Ishikawa (cell line): ENCODE data around the gene CSPG5.

Experiments used
- CEBPB ChIP-seq: IDR thresholded peaks from 2 replicates; pipeline ENCODE4 v1.6.1; 2012
- CREB1 ChIP-seq: IDR thresholded peaks from 2 replicates; pipeline ENCODE4 v1.6.1; 2012; ENCODE audit warnings: low read depth
- EGR1 ChIP-seq: IDR thresholded peaks from 2 replicates; pipeline ENCODE4 v1.6.1; 2012
- EP300 ChIP-seq: IDR thresholded peaks from 2 replicates; pipeline ENCODE4 v1.6.1; 2012; ENCODE audit warnings: borderline replicate concordance
- FOXM1 ChIP-seq: IDR thresholded peaks from 2 replicates; pipeline ENCODE4 v1.6.1; 2012; ENCODE audit warnings: low read depth, borderline replicate concordance
- NFIC ChIP-seq: IDR thresholded peaks from 2 replicates; pipeline ENCODE4 v1.6.1; 2012
- RAD21 ChIP-seq: IDR thresholded peaks from 2 replicates; pipeline ENCODE4 v1.6.1; 2012; ENCODE audit warnings: low read depth
- TAF1 ChIP-seq: IDR thresholded peaks from 2 replicates; pipeline ENCODE4 v1.6.1; 2012; ENCODE audit warnings: low read depth, mild to moderate bottlenecking
- TCF12 ChIP-seq: IDR thresholded peaks from 2 replicates; pipeline ENCODE4 v1.6.1; 2012; ENCODE audit warnings: low read depth
- YY1 ChIP-seq: IDR thresholded peaks from 2 replicates; pipeline ENCODE4 v1.6.1; 2012; ENCODE audit warnings: low read depth
- ZBTB7A ChIP-seq: IDR thresholded peaks from 2 replicates; pipeline ENCODE4 v1.6.1; 2012; ENCODE audit warnings: low read depth
- TF ChIP-seq, protein P1 (sequence below): IDR thresholded peaks from 2 replicates; pipeline ENCODE4 v1.6.1; 2012; ENCODE audit warnings: low read depth, mild to moderate bottlenecking
- TF ChIP-seq, protein P2 (sequence below): IDR thresholded peaks from 2 replicates; pipeline ENCODE4 v1.6.1; 2012

DNA sequence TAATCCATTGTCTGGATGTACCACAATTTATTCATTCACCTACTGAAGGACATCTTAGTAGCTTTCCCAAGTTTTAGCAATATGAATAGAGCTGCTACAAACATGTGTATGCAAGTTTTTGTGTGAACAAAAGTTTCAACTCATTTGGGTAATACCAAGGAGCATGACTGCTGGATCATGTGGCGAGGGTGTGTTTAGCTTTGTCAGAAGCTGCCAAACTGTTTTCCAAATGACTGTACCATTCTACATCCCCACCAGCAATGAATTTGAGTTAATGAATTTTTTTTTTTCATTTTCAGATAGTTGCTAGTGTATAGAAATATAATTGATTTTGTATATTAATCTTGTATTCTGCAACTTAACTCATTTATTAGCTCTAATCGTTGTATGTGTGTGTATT lies 45.2 kb downstream of the CSPG5 start:
- TF ChIP-seq FOXM1 (no peak), TAF1 (no peak), EP300 (no peak), YY1 (no peak), ZBTB7A (no peak), CREB1 (no peak), RAD21 (no peak), NFIC (no peak), EGR1 (no peak), CEBPB (no peak), TCF12 (no peak)
- TF ChIP-seq, protein P1, sequence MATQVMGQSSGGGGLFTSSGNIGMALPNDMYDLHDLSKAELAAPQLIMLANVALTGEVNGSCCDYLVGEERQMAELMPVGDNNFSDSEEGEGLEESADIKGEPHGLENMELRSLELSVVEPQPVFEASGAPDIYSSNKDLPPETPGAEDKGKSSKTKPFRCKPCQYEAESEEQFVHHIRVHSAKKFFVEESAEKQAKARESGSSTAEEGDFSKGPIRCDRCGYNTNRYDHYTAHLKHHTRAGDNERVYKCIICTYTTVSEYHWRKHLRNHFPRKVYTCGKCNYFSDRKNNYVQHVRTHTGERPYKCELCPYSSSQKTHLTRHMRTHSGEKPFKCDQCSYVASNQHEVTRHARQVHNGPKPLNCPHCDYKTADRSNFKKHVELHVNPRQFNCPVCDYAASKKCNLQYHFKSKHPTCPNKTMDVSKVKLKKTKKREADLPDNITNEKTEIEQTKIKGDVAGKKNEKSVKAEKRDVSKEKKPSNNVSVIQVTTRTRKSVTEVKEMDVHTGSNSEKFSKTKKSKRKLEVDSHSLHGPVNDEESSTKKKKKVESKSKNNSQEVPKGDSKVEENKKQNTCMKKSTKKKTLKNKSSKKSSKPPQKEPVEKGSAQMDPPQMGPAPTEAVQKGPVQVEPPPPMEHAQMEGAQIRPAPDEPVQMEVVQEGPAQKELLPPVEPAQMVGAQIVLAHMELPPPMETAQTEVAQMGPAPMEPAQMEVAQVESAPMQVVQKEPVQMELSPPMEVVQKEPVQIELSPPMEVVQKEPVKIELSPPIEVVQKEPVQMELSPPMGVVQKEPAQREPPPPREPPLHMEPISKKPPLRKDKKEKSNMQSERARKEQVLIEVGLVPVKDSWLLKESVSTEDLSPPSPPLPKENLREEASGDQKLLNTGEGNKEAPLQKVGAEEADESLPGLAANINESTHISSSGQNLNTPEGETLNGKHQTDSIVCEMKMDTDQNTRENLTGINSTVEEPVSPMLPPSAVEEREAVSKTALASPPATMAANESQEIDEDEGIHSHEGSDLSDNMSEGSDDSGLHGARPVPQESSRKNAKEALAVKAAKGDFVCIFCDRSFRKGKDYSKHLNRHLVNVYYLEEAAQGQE = no peak
- TF ChIP-seq, protein P2, sequence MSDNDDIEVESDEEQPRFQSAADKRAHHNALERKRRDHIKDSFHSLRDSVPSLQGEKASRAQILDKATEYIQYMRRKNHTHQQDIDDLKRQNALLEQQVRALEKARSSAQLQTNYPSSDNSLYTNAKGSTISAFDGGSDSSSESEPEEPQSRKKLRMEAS = no peak
